Measurements from ENCODE around the gene WWOX. TPM values are rescaled to one million over a fixed set of nuclear protein-coding genes. Genes with fewer than 3 reads are reported as not detected.

Gene WWOX
- total and polyA plus RNA-seq, 10 donors: 5.9 to 90.3 (median 26.4) TPM

- DNase-seq: no peak
- WGBS, 5 donors: 81 to 95% (median 89%) methylated on average over 5 of the region's 5 CpGs
- no peak overlapping the region for H3K27ac ChIP-seq
- H3K9me3 ChIP-seq: no peaks in the 10 kb centered on the region
- no peak for TF ChIP-seq POLR2AphosphoS5 (IDR thresholded peaks at IDR 0.05)
- TF ChIP-seq, protein P1, sequence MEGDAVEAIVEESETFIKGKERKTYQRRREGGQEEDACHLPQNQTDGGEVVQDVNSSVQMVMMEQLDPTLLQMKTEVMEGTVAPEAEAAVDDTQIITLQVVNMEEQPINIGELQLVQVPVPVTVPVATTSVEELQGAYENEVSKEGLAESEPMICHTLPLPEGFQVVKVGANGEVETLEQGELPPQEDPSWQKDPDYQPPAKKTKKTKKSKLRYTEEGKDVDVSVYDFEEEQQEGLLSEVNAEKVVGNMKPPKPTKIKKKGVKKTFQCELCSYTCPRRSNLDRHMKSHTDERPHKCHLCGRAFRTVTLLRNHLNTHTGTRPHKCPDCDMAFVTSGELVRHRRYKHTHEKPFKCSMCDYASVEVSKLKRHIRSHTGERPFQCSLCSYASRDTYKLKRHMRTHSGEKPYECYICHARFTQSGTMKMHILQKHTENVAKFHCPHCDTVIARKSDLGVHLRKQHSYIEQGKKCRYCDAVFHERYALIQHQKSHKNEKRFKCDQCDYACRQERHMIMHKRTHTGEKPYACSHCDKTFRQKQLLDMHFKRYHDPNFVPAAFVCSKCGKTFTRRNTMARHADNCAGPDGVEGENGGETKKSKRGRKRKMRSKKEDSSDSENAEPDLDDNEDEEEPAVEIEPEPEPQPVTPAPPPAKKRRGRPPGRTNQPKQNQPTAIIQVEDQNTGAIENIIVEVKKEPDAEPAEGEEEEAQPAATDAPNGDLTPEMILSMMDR (IDR thresholded peaks at IDR 0.05 in 8 of 11, conservative IDR thresholded peaks at IDR 0.05 in 3 of 11): no peak
- no peak for TF ChIP-seq POLR2A (IDR thresholded peaks at IDR 0.05)
- H3K4me1 ChIP-seq: no peaks in the 10 kb centered on the region
- intact Hi-C loops (cut with DNase I; ENCODE audit: low total_unique reads): no loop called here
- H3K27me3 ChIP-seq (replicated peaks in 1 of 7): no peaks in the 10 kb centered on the region
- H3K4me3 ChIP-seq: no peak overlapping the region
- no peaks in the 10 kb centered on the region for H3K36me3 ChIP-seq
Observed at GRCh38 chr16:78684655-78685375, 585.4 kb downstream of the WWOX start.

DNA sequence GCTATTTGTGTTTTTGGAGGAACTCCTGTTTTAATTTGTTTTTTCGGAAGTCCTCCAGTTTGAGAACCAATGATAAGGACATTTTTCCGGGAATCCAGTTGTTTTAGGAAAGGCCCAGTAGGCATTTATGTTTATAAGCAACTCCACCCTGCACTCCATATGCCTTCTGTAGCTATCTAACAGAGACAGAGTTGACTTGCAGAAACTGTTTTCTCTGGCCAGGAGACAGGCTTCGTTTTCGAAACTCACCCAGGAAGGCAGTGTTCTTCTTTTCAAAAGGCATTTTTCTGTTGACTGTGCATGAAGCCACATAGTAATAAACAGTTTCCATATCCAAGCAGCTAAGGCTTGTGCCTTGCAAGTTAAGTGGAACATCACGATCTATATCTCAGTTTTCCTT is 587.1 kb downstream of the WWOX start:
- Histone ChIP-seq H3K4me3 (no peak overlapping the region), H3K27me3 (replicated peaks in 1 of 7) (no peaks in the 10 kb centered on the region), H3K36me3 (no peaks in the 10 kb centered on the region), H3K4me1 (no peaks in the 10 kb centered on the region), H3K27ac (no peak overlapping the region), H3K9me3 (no peaks in the 10 kb centered on the region)
- intact Hi-C loops (cut with DNase I; ENCODE audit: low total_unique reads): no loop called here
- DNase-seq: no peak
- 79 to 92% (median 84%) methylated on average over 5 of the region's 5 CpGs for WGBS, 5 donors
- TF ChIP-seq POLR2AphosphoS5 (IDR thresholded peaks at IDR 0.05) (no peak), POLR2A (IDR thresholded peaks at IDR 0.05) (no peak)
- TF ChIP-seq, protein P1 (IDR thresholded peaks at IDR 0.05 in 8 of 11, conservative IDR thresholded peaks at IDR 0.05 in 3 of 11): no peak

- no peak for TF ChIP-seq POLR2A (IDR thresholded peaks at IDR 0.05)
- TF ChIP-seq POLR2AphosphoS5 (IDR thresholded peaks at IDR 0.05): no peak
- TF ChIP-seq, protein P1 (IDR thresholded peaks at IDR 0.05 in 8 of 11, conservative IDR thresholded peaks at IDR 0.05 in 3 of 11): no peak
- no peak overlapping the region for H3K27ac ChIP-seq
- 37 to 69% (median 45%) methylated on average over 2 of the region's 2 CpGs for WGBS, 5 donors
- no peaks in the 10 kb centered on the region for H3K27me3 ChIP-seq (replicated peaks in 1 of 7)
- H3K4me3 ChIP-seq: no peak overlapping the region
- no peaks in the 10 kb centered on the region for H3K4me1 ChIP-seq
- H3K9me3 ChIP-seq: no peaks in the 10 kb centered on the region
- intact Hi-C loops (cut with DNase I; ENCODE audit: low total_unique reads): no loop called here
- no peaks in the 10 kb centered on the region for H3K36me3 ChIP-seq
- no peak for DNase-seq
Observed at GRCh38 chr16:78689028-78689427, 589.6 kb downstream of the WWOX start.

DNA sequence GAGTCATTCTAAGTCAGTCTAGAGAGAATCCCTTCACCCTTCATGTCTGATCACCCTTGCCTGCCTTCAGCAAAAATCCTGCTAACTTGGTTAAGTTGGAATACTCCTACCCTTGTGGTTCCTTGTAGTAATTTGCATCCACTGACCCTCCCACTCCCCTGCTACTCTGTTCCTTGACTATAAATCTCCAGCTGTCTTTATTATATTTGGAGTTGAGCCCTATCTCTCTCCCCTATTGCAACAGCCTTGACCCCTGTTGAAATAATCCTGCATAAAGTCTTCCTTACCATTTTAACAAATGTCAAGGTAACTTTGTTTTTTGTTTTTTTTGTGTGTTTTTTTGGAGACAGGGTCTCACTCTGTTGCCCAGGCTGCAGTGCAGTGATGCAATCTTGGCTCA is 590.1 kb downstream of the WWOX start:
- intact Hi-C loops (cut with DNase I; ENCODE audit: low total_unique reads): no loop called here
- Histone ChIP-seq H3K27ac (no peak overlapping the region), H3K4me3 (no peak overlapping the region), H3K27me3 (replicated peaks in 1 of 7) (no peaks in the 10 kb centered on the region), H3K4me1 (no peaks in the 10 kb centered on the region), H3K9me3 (no peaks in the 10 kb centered on the region), H3K36me3 (no peaks in the 10 kb centered on the region)
- TF ChIP-seq POLR2A (IDR thresholded peaks at IDR 0.05) (no peak), POLR2AphosphoS5 (IDR thresholded peaks at IDR 0.05) (no peak)
- TF ChIP-seq, protein P1 (IDR thresholded peaks at IDR 0.05 in 8 of 11, conservative IDR thresholded peaks at IDR 0.05 in 3 of 11): no peak
- no peak for DNase-seq
